ENCODE results near the gene KDSR.

The KDSR gene

GRCh38 chr18:63344918-63345317, 22.1 kb downstream of the KDSR start:
- no peak overlapping the region for H3K27ac ChIP-seq (replicated peaks)
- TF ChIP-seq, protein P1, sequence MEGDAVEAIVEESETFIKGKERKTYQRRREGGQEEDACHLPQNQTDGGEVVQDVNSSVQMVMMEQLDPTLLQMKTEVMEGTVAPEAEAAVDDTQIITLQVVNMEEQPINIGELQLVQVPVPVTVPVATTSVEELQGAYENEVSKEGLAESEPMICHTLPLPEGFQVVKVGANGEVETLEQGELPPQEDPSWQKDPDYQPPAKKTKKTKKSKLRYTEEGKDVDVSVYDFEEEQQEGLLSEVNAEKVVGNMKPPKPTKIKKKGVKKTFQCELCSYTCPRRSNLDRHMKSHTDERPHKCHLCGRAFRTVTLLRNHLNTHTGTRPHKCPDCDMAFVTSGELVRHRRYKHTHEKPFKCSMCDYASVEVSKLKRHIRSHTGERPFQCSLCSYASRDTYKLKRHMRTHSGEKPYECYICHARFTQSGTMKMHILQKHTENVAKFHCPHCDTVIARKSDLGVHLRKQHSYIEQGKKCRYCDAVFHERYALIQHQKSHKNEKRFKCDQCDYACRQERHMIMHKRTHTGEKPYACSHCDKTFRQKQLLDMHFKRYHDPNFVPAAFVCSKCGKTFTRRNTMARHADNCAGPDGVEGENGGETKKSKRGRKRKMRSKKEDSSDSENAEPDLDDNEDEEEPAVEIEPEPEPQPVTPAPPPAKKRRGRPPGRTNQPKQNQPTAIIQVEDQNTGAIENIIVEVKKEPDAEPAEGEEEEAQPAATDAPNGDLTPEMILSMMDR (IDR thresholded peaks at IDR 0.05; ENCODE audit: insufficient read depth, low read length), result no peak
- TF ChIP-seq SPI1 (IDR thresholded peaks at IDR 0.05; ENCODE audit: borderline replicate concordance, low read depth) (no peak), POLR2AphosphoS5 (IDR thresholded peaks at IDR 0.05; ENCODE audit: low read depth) (no peak), REST (IDR thresholded peaks at IDR 0.05; ENCODE audit: insufficient replicate concordance, low read depth) (no peak), GABPA (IDR thresholded peaks at IDR 0.05; ENCODE audit: low read depth) (no peak)

GRCh38 chr18:63344263-63344662, 22.7 kb downstream of the KDSR start:
- H3K4me3 ChIP-seq (replicated peaks; ENCODE audit: insufficient read depth, low read length), result no peak overlapping the region
- DNase-seq (ENCODE audit: low read depth in 1 of 2, low spot score in 1 of 2), result no peak
- H3K27ac ChIP-seq (replicated peaks), result no peak overlapping the region
- TF ChIP-seq REST (IDR thresholded peaks at IDR 0.05; ENCODE audit: insufficient replicate concordance, low read depth) (no peak), GABPA (IDR thresholded peaks at IDR 0.05; ENCODE audit: low read depth) (no peak), SPI1 (IDR thresholded peaks at IDR 0.05; ENCODE audit: borderline replicate concordance, low read depth) (no peak), POLR2AphosphoS5 (IDR thresholded peaks at IDR 0.05; ENCODE audit: low read depth) (no peak)
- TF ChIP-seq, protein P1 (IDR thresholded peaks at IDR 0.05; ENCODE audit: insufficient read depth, low read length), result no peak
- H3K27me3 ChIP-seq (ENCODE audit: insufficient read depth, poor library complexity, severe bottlenecking), result no peaks in the 10 kb centered on the region

More at GRCh38 chr18:63344918-63345317, 22.1 kb downstream of the KDSR start:
- DNase-seq (ENCODE audit: low read depth in 1 of 2, low spot score in 1 of 2), result no peak
- Histone ChIP-seq H3K27me3 (ENCODE audit: insufficient read depth, poor library complexity, severe bottlenecking) (no peaks in the 10 kb centered on the region), H3K4me3 (replicated peaks; ENCODE audit: insufficient read depth, low read length) (no peak overlapping the region)

- Histone ChIP-seq H3K27me3 (ENCODE audit: insufficient read depth, poor library complexity, severe bottlenecking) (no peaks in the 10 kb centered on the region), H3K4me3 (replicated peaks; ENCODE audit: insufficient read depth, low read length) (no peak overlapping the region), H3K27ac (replicated peaks) (no peak overlapping the region)
- no peak for TF ChIP-seq GABPA (IDR thresholded peaks at IDR 0.05; ENCODE audit: low read depth)
- TF ChIP-seq, protein P1 (IDR thresholded peaks at IDR 0.05; ENCODE audit: insufficient read depth, low read length), result peak; percentile 70
- DNase-seq (ENCODE audit: low read depth in 1 of 2, low spot score in 1 of 2), result peak in 1 of 2 experiments; percentile 33
Measured at GRCh38 chr18:63342206-63342605, 24.8 kb downstream of the KDSR start.

DNA sequence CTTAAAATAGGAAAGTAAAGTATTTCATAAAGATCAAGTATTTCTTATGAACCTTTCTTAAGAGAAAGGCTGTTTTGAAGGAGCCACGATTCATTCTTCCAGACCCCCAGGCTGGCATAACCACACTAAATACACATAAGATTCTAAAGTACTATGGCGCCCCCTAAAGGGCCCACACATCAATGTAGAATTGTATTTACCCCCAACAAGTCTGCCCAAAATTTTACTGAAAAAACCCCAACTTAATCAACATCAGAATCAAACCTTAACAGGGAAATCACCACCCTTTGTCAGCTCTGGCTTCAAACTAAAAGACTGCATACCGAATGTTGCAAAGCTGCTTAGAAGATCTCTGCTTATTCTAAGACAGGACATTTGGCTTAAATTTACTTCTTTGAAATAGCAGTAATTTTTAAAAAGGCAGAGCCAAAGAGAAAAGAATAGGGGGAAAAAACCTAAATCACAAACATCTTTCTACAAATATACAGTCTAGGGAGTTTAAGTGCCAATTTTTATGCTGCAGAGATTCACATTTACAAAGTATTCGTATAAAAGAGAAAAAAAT, 27.0 kb downstream of the KDSR start:
- TF ChIP-seq SPI1 (IDR thresholded peaks at IDR 0.05; ENCODE audit: borderline replicate concordance, low read depth) (no peak), POLR2AphosphoS5 (IDR thresholded peaks at IDR 0.05; ENCODE audit: low read depth) (no peak), REST (IDR thresholded peaks at IDR 0.05; ENCODE audit: insufficient replicate concordance, low read depth) (no peak), GABPA (IDR thresholded peaks at IDR 0.05; ENCODE audit: low read depth) (no peak)
- TF ChIP-seq, protein P1 (IDR thresholded peaks at IDR 0.05; ENCODE audit: insufficient read depth, low read length), result peak; percentile 46
- Histone ChIP-seq H3K4me3 (replicated peaks; ENCODE audit: insufficient read depth, low read length) (no peak overlapping the region), H3K27me3 (ENCODE audit: insufficient read depth, poor library complexity, severe bottlenecking) (no peaks in the 10 kb centered on the region), H3K27ac (replicated peaks) (no peak overlapping the region)
- DNase-seq (ENCODE audit: low read depth in 1 of 2, low spot score in 1 of 2), result peak in 1 of 2 experiments; percentile 61

Measured in HL-60 (cell line).